Cardiac fibroblast (primary cell): ENCODE results near the gene PDZD8.

Experiments
- DNase-seq, 2 donors: peaks; one replicate each; pipeline versions ENCODE4 v3.0.0 to v3.0.0-alpha.2; 2010; ENCODE audit warnings: low read depth in 2 of 2
- H3K4me3 ChIP-seq, 2 donors: replicated peaks in 1 of 2; 1 replicate in 1 of 2; 2 replicates in 1 of 2; pipeline ENCODE4 v1.5.1; 2011; ENCODE audit warnings: low read depth in 2 of 2, low read length in 2 of 2, mild to moderate bottlenecking in 2 of 2, moderate library complexity in 1 of 2
- CTCF ChIP-seq: IDR thresholded peaks from one replicate; pipeline ENCODE4 v1.5.1; 2011; ENCODE audit warnings: low read depth, mild to moderate bottlenecking, low read length, inconsistent platforms

The PDZD8 gene

GRCh38 chr10:117254774-117255735 is 120.2 kb downstream of the PDZD8 start:
- no peak for TF ChIP-seq CTCF
- H3K4me3 ChIP-seq, result no peak overlapping the region
- no peak for DNase-seq

- DNase-seq, result no peak
- no peak for TF ChIP-seq CTCF
- H3K4me3 ChIP-seq, result no peak overlapping the region
Measured at GRCh38 chr10:117254338-117254737, 120.9 kb downstream of the PDZD8 start.

- no peak overlapping the region for H3K4me3 ChIP-seq
- no peak for DNase-seq
- TF ChIP-seq CTCF, result no peak
Measured at GRCh38 chr10:117253908-117254307, 121.3 kb downstream of the PDZD8 start.

- H3K4me3 ChIP-seq, result no peak overlapping the region
- no peak for TF ChIP-seq CTCF
- no peak for DNase-seq
Measured at GRCh38 chr10:117250411-117250810, 124.8 kb downstream of the PDZD8 start.

- no peak for TF ChIP-seq CTCF
- no peak overlapping the region for H3K4me3 ChIP-seq
- DNase-seq, result no peak
Measured at GRCh38 chr10:117249493-117250093, 125.6 kb downstream of the PDZD8 start.

DNA sequence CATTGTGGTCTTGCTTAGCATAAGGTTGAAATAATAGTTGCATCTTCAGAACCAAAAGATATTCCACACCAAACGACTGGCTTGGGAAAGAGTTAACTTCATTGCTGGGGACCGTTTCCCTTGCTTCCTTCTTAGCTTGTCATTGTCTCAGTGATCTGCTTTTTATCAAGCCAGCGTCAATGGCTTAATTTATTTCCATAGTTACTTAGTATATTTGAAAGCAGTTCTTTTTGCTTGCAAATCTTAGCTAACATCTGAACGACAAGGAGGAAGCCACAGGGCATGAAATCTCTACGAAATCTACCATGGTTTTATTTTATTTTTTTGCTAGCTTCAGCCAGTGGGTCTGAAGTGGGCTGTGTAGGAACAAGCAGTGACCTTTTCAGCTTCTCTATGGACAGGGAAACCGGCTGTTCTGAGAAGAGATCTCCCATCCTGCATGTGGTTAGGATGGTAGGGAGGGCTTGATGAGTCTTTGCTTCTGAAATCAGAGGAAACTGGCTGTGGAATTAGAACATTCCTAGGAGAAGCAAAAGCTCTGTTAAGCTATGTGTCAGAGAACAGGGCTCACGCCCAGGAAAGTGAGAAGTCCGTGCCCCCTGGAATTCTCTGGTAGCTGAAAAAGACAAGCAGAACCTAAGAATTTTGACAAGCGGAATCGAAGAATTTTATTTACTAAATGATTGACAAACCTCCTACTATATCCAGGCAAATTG is 126.3 kb downstream of the PDZD8 start:
- TF ChIP-seq CTCF, result no peak
- no peak for DNase-seq
- H3K4me3 ChIP-seq, result no peak overlapping the region
